SK-N-SH treated with all-trans-retinoic acid at 6 μM for 48 hours (cell line): ENCODE measurements around the gene CSF1R.
A peak's percentile ranks its signal among the peaks of the same experiment; 100 is the strongest.

Source experiments
- ATAC-seq: fragments of 200-7000 bp; cut with Tn5 transposase; 3 replicates; pipeline ENCODE4 v1.9.1; 2020; ENCODE audit warnings: mild to moderate bottlenecking, moderate library complexity
- ARNTL ChIP-seq: fragments of 450-650 bp; formaldehyde crosslinking; IDR thresholded peaks from 2 replicates; pipeline ENCODE4 v1.5.0; 2020; ENCODE audit warnings: low read depth, mild to moderate bottlenecking, moderate library complexity, borderline replicate concordance
- BACH2 ChIP-seq: fragments of 250-450 bp; sonication (Bioruptor Pico); IDR thresholded peaks from 2 replicates; pipeline ENCODE4 v1.9.0; 2021; ENCODE audit warnings: mild to moderate bottlenecking, borderline replicate concordance
- CREB5 ChIP-seq: fragments of 250-450 bp; sonication (Bioruptor Pico); IDR thresholded peaks from 2 replicates; pipeline ENCODE4 v1.5.1; 2020; ENCODE audit warnings: low read depth, mild to moderate bottlenecking, moderate library complexity
- CSDC2 ChIP-seq: fragments of 250-450 bp; sonication (Bioruptor Pico); IDR thresholded peaks from 2 replicates; pipeline ENCODE4 v1.5.0; 2020; ENCODE audit warnings: mild to moderate bottlenecking, moderate library complexity
- CSRNP3 ChIP-seq: fragments of 250-450 bp; sonication (Bioruptor Pico); IDR thresholded peaks from 2 replicates; pipeline ENCODE4 v1.5.1; 2021; ENCODE audit warnings: mild to moderate bottlenecking, moderate library complexity
- GLIS3 ChIP-seq: fragments of 250-450 bp; sonication (Bioruptor Pico); IDR thresholded peaks from 2 replicates; pipeline ENCODE4 v1.5.0; 2020; ENCODE audit warnings: mild to moderate bottlenecking, moderate library complexity
- ISL1 ChIP-seq: fragments of 250-450 bp; sonication (Bioruptor Pico); IDR thresholded peaks from 2 replicates; pipeline ENCODE4 v2.1.2; 2022; ENCODE audit warnings: mild to moderate bottlenecking, moderate library complexity
- OSR1 ChIP-seq: fragments of 250-450 bp; sonication (Bioruptor Pico); IDR thresholded peaks from 2 replicates; pipeline ENCODE4 v1.8.0; 2022; ENCODE audit warnings: moderate library complexity, mild to moderate bottlenecking, inconsistent platforms
- PATZ1 ChIP-seq: fragments of 250-450 bp; sonication (Bioruptor Pico); IDR thresholded peaks from 2 replicates; pipeline ENCODE4 v1.8.0; 2020; ENCODE audit warnings: mild to moderate bottlenecking, moderate library complexity, borderline replicate concordance
- POU6F1 ChIP-seq: fragments of 250-450 bp; sonication (Bioruptor Pico); IDR thresholded peaks from 2 replicates; pipeline ENCODE4 v1.8.0; 2021; ENCODE audit warnings: low read depth, mild to moderate bottlenecking, moderate library complexity, borderline replicate concordance
- PPARA ChIP-seq: fragments of 250-450 bp; sonication (Bioruptor Pico); IDR thresholded peaks from 2 replicates; pipeline ENCODE4 v1.5.0; 2020; ENCODE audit warnings: mild to moderate bottlenecking, borderline replicate concordance
- RARB ChIP-seq: fragments of 250-450 bp; sonication (Bioruptor Pico); IDR thresholded peaks from 2 replicates; pipeline ENCODE4 v1.8.0; 2021; ENCODE audit warnings: mild to moderate bottlenecking, moderate library complexity
- SNAI2 ChIP-seq: fragments of 250-450 bp; sonication (Bioruptor Pico); IDR thresholded peaks from 2 replicates; pipeline ENCODE4 v1.5.0; 2020; ENCODE audit warnings: mild to moderate bottlenecking, moderate library complexity
- TOX ChIP-seq: fragments of 250-450 bp; sonication (Bioruptor Pico); IDR thresholded peaks from 2 replicates; pipeline ENCODE4 v1.8.0; 2021; ENCODE audit warnings: mild to moderate bottlenecking, moderate library complexity, borderline replicate concordance
- TSHZ2 ChIP-seq: fragments of 250-450 bp; sonication (Bioruptor Pico); IDR thresholded peaks from 2 replicates; pipeline ENCODE4 v1.5.0; 2020; ENCODE audit warnings: mild to moderate bottlenecking, moderate library complexity
- ZC3H10 ChIP-seq: fragments of 250-450 bp; sonication (Bioruptor Pico); IDR thresholded peaks from 2 replicates; pipeline ENCODE4 v1.5.1; 2021; ENCODE audit warnings: mild to moderate bottlenecking, moderate library complexity
- ZFP3 ChIP-seq: fragments of 250-450 bp; sonication (Bioruptor Pico); IDR thresholded peaks from 2 replicates; pipeline ENCODE4 v1.5.0; 2020; ENCODE audit warnings: mild to moderate bottlenecking, moderate library complexity
- ZFP30 ChIP-seq: fragments of 450-650 bp; formaldehyde crosslinking; IDR thresholded peaks from 2 replicates; pipeline ENCODE4 v1.5.0; 2022; ENCODE audit warnings: mild to moderate bottlenecking, moderate library complexity
- ZNF565 ChIP-seq: fragments of 450-650 bp; formaldehyde crosslinking; conservative IDR thresholded peaks from 2 replicates; pipeline ENCODE4 v1.5.0; 2020; ENCODE audit warnings: low read depth, mild to moderate bottlenecking, moderate library complexity
- ZNF70 ChIP-seq: fragments of 450-650 bp; formaldehyde crosslinking; IDR thresholded peaks from 2 replicates; pipeline ENCODE4 v1.5.0; 2020; ENCODE audit warnings: mild to moderate bottlenecking, moderate library complexity

Gene CSF1R

GRCh38 chr5:150059623-150060022, 26.7 kb downstream of the CSF1R start:
- TF ChIP-seq PATZ1: no peak
- TF ChIP-seq ZNF565: no peak
- TF ChIP-seq ZFP30 (CRISPR knock-in tag): no peak
- no peak for TF ChIP-seq BACH2
- ATAC-seq: no peak

GRCh38 chr5:150058480-150059126, 27.8 kb downstream of the CSF1R start:
- TF ChIP-seq ZNF565: no peak
- TF ChIP-seq ISL1: no peak
- no peak for TF ChIP-seq SNAI2 (CRISPR knock-in tag)
- TF ChIP-seq PPARA (CRISPR knock-in tag): no peak
- TF ChIP-seq ZFP30 (CRISPR knock-in tag): no peak
- no peak for TF ChIP-seq CREB5
- no peak for TF ChIP-seq ZC3H10 (CRISPR knock-in tag)
- no peak for TF ChIP-seq TSHZ2
- no peak for TF ChIP-seq TOX (CRISPR knock-in tag)
- TF ChIP-seq RARB: no peak
- no peak for TF ChIP-seq CSDC2 (CRISPR knock-in tag)
- no peak for TF ChIP-seq OSR1 (CRISPR knock-in tag)
- ATAC-seq: peak; percentile 81

- TF ChIP-seq CREB5: no peak
- TF ChIP-seq CSRNP3 (CRISPR knock-in tag): no peak
- TF ChIP-seq CSDC2 (CRISPR knock-in tag): no peak
- no peak for TF ChIP-seq POU6F1 (CRISPR knock-in tag)
- no peak for TF ChIP-seq PATZ1
- TF ChIP-seq SNAI2 (CRISPR knock-in tag): no peak
- no peak for TF ChIP-seq TOX (CRISPR knock-in tag)
- TF ChIP-seq ZNF70 (CRISPR knock-in tag): no peak
- no peak for TF ChIP-seq GLIS3 (CRISPR knock-in tag)
- TF ChIP-seq ZFP3 (CRISPR knock-in tag): no peak
- no peak for TF ChIP-seq ARNTL (CRISPR knock-in tag)
- TF ChIP-seq ZC3H10 (CRISPR knock-in tag): no peak
- ATAC-seq: peak; percentile 8
Observed at GRCh38 chr5:150057996-150058395, 28.4 kb downstream of the CSF1R start.
